Smooth muscle cell (in vitro differentiated cells): ENCODE data around the gene ANP32D. TPM values are rescaled to one million over a fixed set of nuclear protein-coding genes. Genes with fewer than 3 reads are reported as not detected.

Experiments
- DNase-seq: peaks from one replicate; lab custom pipeline; 2025; ENCODE audit not compliant: unreplicated experiment; lab: John Stamatoyannopoulos, UW
- H2AFZ ChIP-seq: fragments of 200-600 bp; sonication (generic); 2 replicates; pipeline ENCODE4 v1.6.0; 2016; ENCODE audit warnings: antibody characterized with exemption, low read depth, mild to moderate bottlenecking
- H3F3A ChIP-seq: fragments of 200-600 bp; sonication (generic); 2 replicates; pipeline ENCODE4 v1.6.0; 2017; ENCODE audit warnings: antibody characterized with exemption, low read depth
- H3K27ac ChIP-seq: fragments of 200-600 bp; sonication (generic); 2 replicates; pipeline ENCODE4 v1.5.1; 2016; ENCODE audit warnings: low read depth, mild to moderate bottlenecking
- H3K27me3 ChIP-seq: fragments of 200-600 bp; sonication (generic); 2 replicates; pipeline ENCODE4 v1.6.1; 2016; ENCODE audit warnings: low read depth, mild to moderate bottlenecking
- H3K36me3 ChIP-seq: fragments of 200-600 bp; sonication (generic); 2 replicates; pipeline ENCODE4 v1.5.1; 2016; ENCODE audit warnings: low read depth
- H3K4me1 ChIP-seq: fragments of 200-600 bp; sonication (generic); 2 replicates; pipeline ENCODE4 v1.5.1; 2016; ENCODE audit warnings: low read depth
- H3K4me2 ChIP-seq: fragments of 200-600 bp; sonication (generic); 2 replicates; pipeline ENCODE4 v1.6.0; 2016; ENCODE audit warnings: mild to moderate bottlenecking
- H3K4me3 ChIP-seq: fragments of 200-600 bp; sonication (generic); 2 replicates; pipeline ENCODE4 v1.5.1; 2016; ENCODE audit warnings: mild to moderate bottlenecking
- H3K79me2 ChIP-seq: fragments of 200-600 bp; sonication (generic); 2 replicates; pipeline ENCODE4 v1.6.0; 2016; ENCODE audit warnings: low read depth, mild to moderate bottlenecking
- H3K9ac ChIP-seq: fragments of 200-600 bp; sonication (generic); 2 replicates; pipeline ENCODE4 v1.6.0; 2016; ENCODE audit warnings: low read depth
- H3K9me3 ChIP-seq: fragments of 200-600 bp; sonication (generic); replicated peaks from 2 replicates; pipeline ENCODE4 v1.5.1; 2016; ENCODE audit warnings: low read depth
- H4K20me1 ChIP-seq: fragments of 200-600 bp; sonication (generic); 2 replicates; pipeline ENCODE4 v1.6.0; 2016; ENCODE audit warnings: low read depth
- WGBS: methylation state at CpG from one replicate; pipeline ENCODE4 v1.1.7; 2016; ENCODE audit warnings: low lambda C conversion rate; 5-methylcytosine and 5-hydroxymethylcytosine counted together
- polyA plus RNA-seq: library from polyadenylated mRNA; unstranded; fragments of >200 nt; fragmentation: Nextera tagmentation; extraction: Ambion mirVana; gene quantifications from 2 replicates; pipeline ENCODE4 v1.2.1, GENCODE V29; 2016
- total RNA-seq: library from RNA; depleted of rRNA; stranded (reverse); fragments of >200 nt; gene quantifications from 2 replicates; pipeline ENCODE4 v1.2.3, GENCODE V29; 2014
- TF ChIP-seq, protein P1 (sequence below): fragments of 200-600 bp; sonication (generic); IDR thresholded peaks from 2 replicates; pipeline ENCODE4 v1.5.1; 2017; ENCODE audit warnings: borderline replicate concordance, mild to moderate bottlenecking, antibody characterized with exemption; ENCODE audit not compliant: insufficient read depth, poor library complexity, severe bottlenecking

The ANP32D gene
- total and polyA plus RNA-seq, 2 experiments from 2014 or later: not detected

DNA sequence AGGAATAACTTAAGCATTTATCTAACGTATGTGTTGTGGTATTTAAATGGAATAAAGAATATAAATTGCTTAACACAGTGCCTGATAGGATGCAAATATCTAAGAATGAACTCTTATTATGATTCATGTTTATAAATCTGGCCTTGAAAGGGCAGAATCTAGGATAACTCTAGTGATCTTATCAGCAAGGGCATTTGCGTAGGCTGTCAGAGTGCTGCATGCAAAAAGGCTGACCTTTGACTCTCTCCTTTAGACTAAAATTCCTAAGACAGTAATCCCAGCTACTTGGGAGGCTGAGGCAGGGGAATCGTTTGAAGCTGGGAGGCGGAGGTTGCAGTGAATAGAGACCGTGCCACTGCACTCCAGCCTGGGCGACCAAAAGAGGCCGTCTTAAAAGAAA lies 31.3 kb upstream of the ANP32D start:
- no peaks in the 10 kb centered on the region for H3K36me3 ChIP-seq
- H3K4me3 ChIP-seq: no peak overlapping the region
- TF ChIP-seq, protein P1, sequence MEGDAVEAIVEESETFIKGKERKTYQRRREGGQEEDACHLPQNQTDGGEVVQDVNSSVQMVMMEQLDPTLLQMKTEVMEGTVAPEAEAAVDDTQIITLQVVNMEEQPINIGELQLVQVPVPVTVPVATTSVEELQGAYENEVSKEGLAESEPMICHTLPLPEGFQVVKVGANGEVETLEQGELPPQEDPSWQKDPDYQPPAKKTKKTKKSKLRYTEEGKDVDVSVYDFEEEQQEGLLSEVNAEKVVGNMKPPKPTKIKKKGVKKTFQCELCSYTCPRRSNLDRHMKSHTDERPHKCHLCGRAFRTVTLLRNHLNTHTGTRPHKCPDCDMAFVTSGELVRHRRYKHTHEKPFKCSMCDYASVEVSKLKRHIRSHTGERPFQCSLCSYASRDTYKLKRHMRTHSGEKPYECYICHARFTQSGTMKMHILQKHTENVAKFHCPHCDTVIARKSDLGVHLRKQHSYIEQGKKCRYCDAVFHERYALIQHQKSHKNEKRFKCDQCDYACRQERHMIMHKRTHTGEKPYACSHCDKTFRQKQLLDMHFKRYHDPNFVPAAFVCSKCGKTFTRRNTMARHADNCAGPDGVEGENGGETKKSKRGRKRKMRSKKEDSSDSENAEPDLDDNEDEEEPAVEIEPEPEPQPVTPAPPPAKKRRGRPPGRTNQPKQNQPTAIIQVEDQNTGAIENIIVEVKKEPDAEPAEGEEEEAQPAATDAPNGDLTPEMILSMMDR: no peak
- no peak for DNase-seq
- H3K79me2 ChIP-seq: no peaks in the 10 kb centered on the region
- peak overlapping the region; percentile 27 for H3K4me2 ChIP-seq
- H4K20me1 ChIP-seq: no peaks in the 10 kb centered on the region
- H3K27me3 ChIP-seq: no peaks in the 10 kb centered on the region
- no peak overlapping the region for H3K9ac ChIP-seq
- 43% methylated on average over 7 of the region's 7 CpGs for WGBS
- H2AFZ ChIP-seq: no peak overlapping the region
- H3K27ac ChIP-seq: peak overlapping the region; percentile 3
- no peaks in the 10 kb centered on the region for H3K9me3 ChIP-seq
- H3F3A ChIP-seq: no peaks in the 10 kb centered on the region
- peaks cover 30% of the 10 kb centered on the region for H3K4me1 ChIP-seq

DNA sequence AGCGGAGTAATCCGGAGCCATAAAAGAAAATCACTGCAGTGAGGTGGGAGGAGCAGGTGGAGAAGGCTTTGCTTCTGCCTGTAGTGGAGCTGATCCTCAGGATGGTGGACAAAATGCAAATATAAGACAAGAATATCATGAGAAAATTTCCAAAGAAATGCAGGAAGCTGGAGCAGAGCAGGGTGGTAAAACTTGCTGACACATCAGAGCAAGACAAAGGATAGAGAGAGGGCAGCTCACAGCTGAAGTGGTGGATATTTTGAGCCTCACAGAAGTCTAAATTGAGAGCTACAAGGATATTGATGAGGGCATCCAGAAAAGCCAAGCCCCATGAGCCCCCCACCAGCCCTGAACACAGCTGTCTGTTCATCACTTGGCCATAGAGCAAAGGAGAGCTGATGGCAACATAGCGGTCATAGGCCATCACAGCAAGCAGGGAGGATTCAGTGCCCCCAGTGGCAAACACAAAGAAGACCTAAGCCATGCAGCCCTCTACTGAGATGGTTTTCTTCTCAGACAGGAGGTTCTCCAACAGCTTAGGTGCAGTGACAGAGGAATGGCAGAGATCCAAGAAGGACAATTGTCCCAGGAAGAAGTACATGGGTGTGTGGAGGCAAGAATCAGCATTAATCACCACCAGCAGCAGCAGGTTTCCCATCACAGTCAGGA lies 30.0 kb upstream of the ANP32D start:
- H4K20me1 ChIP-seq: no peaks in the 10 kb centered on the region
- no peak overlapping the region for H3K4me3 ChIP-seq
- 95% methylated on average over 3 of the region's 3 CpGs for WGBS
- no peak overlapping the region for H2AFZ ChIP-seq
- no peaks in the 10 kb centered on the region for H3K9me3 ChIP-seq
- H3F3A ChIP-seq: no peaks in the 10 kb centered on the region
- H3K79me2 ChIP-seq: no peaks in the 10 kb centered on the region
- no peaks in the 10 kb centered on the region for H3K36me3 ChIP-seq
- H3K4me1 ChIP-seq: peaks cover 39% of the 10 kb centered on the region
- H3K27me3 ChIP-seq: no peaks in the 10 kb centered on the region
- DNase-seq: no peak
- H3K9ac ChIP-seq: no peak overlapping the region
- TF ChIP-seq, protein P1: no peak
- H3K4me2 ChIP-seq: no peak overlapping the region
- no peak overlapping the region for H3K27ac ChIP-seq

DNA sequence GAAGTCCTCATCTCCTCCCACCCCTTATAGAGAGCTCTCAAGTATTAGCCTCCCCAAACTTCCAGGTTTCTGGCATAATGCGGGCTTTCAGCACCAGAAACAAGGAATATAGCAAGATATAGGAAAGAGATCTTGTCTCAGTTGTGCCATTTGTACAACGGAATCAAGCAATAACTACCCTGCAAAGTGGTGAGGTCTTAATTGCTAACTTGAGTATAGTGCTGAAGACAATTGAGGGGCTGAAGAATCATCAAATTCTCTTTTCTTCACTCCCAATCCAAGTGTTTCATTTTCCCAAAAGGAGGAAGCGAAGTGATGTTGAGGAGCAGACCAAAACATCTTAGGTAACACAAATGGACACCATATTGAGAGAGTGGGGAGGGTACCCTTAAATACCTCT lies 26.8 kb upstream of the ANP32D start:
- TF ChIP-seq, protein P1: no peak
- Histone ChIP-seq H3K4me1 (peaks cover 41% of the 10 kb centered on the region), H3K9me3 (no peaks in the 10 kb centered on the region), H3K79me2 (no peaks in the 10 kb centered on the region), H4K20me1 (no peaks in the 10 kb centered on the region), H3K27ac (peak overlapping the region; percentile 87), H3K4me2 (no peak overlapping the region), H2AFZ (peak overlapping the region; percentile 53), H3K36me3 (no peaks in the 10 kb centered on the region), H3K9ac (peak overlapping the region; percentile 49), H3F3A (no peaks in the 10 kb centered on the region), H3K4me3 (no peak overlapping the region), H3K27me3 (no peaks in the 10 kb centered on the region)
- 76% methylated on average over 3 of the region's 3 CpGs for WGBS
- no peak for DNase-seq

DNA sequence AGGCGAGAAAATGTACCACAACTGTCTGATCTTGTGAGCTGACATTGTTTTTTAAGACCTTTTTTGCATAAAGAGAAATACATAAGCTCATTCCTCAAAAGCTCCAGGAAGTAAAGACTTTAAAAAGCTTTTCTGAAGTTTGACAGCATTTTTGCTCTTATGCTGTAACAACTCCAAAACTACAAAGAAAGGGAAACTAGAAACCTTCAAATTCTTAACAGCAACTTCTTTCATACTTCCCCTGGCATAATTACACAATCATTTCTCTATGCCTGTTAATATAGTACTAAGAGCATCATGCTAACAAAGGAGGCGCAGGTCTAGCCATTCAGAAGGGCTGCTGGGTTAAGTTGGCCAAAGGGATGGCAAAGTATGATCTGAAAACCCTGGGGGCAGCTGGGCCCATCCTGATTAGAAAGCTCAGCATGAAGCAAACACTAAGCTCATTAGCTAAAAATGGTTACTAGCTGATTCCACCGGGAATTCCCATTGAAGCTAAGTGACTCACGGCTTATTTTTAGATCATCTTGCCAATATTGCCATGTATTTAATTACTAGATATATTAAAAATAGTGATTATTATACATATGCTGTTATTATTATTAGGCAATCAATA lies 26.1 kb upstream of the ANP32D start:
- H3K27ac ChIP-seq: peak overlapping the region; percentile 87
- WGBS: 49% methylated on average over 4 of the region's 4 CpGs
- H3K27me3 ChIP-seq: no peaks in the 10 kb centered on the region
- peak overlapping the region; percentile 53 for H2AFZ ChIP-seq
- no peaks in the 10 kb centered on the region for H3K9me3 ChIP-seq
- H3K4me2 ChIP-seq: peak overlapping the region; percentile 25
- H3K9ac ChIP-seq: peak overlapping the region; percentile 49
- no peaks in the 10 kb centered on the region for H3K36me3 ChIP-seq
- TF ChIP-seq, protein P1: no peak
- H4K20me1 ChIP-seq: no peaks in the 10 kb centered on the region
- no peaks in the 10 kb centered on the region for H3K79me2 ChIP-seq
- no peak overlapping the region for H3K4me3 ChIP-seq
- peaks cover 33% of the 10 kb centered on the region for H3K4me1 ChIP-seq
- H3F3A ChIP-seq: no peaks in the 10 kb centered on the region
- DNase-seq: no peak
